OCI-M1 (cell line): ENCODE results near the gene ARHGAP25.
A peak's percentile ranks its signal among the peaks of the same experiment; 100 is the strongest.

ENCODE experiments used
- DNase-seq: peaks from one replicate; lab custom pipeline; 2025; lab: John Stamatoyannopoulos, UW

Gene ARHGAP25

DNA sequence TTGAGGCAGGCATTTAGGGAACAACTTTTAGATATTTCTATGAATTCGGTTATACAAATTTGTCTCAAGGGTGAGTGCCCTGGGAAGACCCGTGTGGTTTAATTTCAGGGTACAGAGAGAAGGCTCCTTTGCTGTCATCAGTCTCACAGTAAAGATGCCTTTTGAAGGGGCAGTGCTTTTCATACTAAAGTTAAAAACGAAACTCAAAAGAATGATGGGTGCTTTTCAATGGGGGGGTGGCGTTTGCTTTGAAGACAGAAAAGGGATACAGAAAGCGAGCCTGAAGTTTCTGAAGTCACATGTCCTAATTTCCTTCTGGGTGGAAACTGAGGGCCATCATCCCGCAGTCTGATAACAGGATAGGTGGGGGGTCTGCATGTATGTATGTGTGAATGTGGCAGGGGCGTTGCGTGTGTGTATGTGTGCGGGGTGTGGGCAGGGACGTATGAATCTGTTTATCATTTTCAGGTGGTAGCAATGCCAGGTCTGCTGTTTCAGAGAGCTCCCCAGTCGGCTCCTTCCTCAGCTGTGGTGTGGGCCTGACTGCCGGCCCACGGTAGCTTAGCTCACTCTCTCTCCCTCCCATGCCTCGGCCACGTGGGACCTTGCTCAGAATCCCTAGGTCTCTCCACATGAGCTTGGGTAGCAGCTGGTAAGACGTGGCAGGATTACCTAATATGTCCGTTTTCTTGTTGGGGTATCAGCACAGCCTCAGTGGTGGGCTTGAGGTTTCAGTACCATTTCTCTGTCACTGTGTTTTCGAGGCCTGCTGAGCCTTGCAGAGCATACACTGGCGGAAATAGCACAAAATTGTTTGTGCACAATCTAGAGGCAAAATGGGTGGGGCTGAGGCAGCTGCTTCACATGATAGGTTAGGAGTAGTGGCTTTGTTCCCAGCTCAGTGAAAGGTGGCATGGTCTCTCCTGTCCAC, 32.7 kb downstream of the ARHGAP25 start:
- no peak for DNase-seq

DNA sequence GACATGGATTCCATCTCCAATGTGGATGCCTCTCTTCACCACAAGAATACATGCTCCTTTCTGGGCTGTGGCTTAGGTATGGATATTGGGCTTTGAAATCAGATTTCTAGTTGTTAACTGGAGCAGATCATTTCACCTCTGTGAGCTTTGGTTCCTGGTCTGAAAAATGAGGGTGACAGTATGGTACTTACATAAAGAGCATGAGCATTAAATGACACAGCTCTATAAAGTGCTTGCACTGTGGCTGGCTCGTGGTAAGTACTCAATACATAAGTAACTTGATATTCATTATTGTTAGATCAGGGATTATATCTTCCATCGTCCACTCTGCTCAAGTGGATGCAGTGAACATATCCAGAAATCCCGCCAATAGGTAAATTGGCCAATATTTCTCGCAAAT, 33.4 kb downstream of the ARHGAP25 start:
- DNase-seq: no peak

DNA sequence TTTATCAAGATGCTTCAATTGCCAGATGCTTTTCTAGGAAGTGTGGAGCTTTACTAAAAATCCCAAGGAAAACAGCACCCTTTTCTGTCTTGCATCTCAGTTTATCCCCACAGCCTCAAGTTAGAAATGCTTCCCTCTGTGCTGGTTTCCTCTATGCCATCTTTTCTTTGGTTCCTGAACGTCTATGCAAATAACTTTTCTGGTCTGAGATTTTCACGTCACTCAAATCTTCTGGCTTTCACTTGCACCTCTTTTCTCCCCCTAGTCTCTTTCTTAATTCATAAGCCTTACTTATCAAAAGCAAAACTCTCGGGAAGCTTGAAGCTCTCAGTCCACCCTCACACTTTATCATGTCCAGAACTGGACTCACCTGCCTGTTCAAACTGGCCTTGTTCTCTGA, 33.9 kb downstream of the ARHGAP25 start:
- DNase-seq: no peak

GRCh38 chr2:68768951-68769350, 34.3 kb downstream of the ARHGAP25 start:
- DNase-seq: no peak

GRCh38 chr2:68769586-68770270, 35.1 kb downstream of the ARHGAP25 start:
- DNase-seq: no peak

DNA sequence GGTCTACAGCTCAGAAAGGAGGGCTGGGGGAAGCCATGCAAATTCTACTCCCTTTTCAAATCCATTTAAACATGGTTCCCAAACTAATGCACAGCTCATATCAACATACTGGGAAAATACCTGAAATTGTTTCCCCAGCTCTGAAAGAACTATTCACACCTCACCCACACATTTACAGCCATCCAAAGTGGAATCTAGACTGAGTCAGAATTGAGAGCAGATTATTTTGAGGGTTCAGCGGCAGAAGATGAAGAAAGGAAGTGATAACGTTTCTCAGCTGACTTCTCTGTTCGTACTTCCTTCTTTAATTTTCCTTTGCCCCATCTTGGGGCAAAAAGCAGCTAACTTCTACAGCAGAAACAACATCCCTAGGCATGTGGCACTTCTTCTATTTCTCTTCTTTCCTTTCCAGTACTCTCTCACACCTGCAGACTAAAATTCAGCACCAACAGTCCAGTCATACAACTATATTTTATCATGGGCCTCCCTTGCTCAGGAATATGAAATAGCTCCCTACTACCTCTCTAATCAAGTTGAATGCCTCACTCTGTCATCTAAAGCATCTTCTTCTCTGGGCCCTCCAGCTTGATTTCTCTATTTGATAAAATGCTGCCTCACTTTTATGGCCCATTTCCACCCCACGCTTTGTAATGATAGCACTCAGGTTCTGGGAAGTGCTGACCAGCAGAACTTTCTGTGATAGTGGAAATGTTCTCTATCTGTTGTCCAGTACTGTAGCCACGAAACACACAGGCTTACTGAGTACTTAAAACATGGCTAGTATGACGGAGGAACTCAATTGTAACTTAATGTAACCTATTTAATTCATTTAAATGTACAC, 35.9 kb downstream of the ARHGAP25 start:
- DNase-seq: no peak

DNA sequence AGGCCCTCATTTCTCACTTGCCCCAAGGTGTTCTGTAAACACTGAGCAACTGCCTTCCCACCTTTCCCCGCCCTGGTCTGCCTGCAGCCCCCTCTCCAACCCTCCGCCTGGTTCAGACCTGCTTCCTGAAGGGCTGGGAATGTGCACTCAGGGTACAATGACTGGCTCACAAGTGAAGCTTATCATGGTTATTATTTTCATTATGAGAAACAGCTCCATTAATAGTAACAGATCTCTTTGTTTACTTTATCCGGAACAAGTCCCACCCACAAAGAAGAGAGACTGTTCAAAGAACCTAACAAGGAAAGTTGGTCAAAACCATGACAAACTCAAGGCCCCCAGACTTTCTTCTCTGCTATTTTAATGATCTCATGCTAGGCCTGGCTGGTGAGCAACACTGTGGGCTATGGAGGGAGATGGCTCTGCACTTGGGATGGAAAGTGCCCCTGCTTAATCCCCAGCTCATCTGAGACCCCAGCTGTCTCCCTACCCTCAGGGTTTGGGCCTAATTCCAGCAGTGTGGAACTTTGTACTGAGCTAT, 36.7 kb downstream of the ARHGAP25 start:
- DNase-seq: no peak

DNA sequence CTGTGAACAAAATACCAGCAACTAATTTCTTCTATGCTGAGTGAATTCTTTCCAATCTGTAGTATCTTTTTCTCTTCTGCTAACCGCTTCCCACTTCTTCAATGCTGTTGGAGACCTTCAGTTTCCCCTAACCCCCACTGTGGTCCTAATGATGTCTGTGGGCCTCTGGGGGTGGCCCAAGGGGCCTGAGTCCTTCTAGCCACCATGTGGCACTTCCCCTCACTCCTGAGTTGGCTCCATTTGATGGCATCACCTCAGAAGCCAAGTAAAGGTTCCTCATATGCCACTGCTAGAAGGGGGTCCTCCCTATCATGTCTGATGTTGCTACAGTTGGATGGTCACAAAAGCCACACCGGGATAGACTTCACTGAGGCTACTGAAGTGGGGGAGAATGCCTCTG, 37.5 kb downstream of the ARHGAP25 start:
- DNase-seq: no peak

DNA sequence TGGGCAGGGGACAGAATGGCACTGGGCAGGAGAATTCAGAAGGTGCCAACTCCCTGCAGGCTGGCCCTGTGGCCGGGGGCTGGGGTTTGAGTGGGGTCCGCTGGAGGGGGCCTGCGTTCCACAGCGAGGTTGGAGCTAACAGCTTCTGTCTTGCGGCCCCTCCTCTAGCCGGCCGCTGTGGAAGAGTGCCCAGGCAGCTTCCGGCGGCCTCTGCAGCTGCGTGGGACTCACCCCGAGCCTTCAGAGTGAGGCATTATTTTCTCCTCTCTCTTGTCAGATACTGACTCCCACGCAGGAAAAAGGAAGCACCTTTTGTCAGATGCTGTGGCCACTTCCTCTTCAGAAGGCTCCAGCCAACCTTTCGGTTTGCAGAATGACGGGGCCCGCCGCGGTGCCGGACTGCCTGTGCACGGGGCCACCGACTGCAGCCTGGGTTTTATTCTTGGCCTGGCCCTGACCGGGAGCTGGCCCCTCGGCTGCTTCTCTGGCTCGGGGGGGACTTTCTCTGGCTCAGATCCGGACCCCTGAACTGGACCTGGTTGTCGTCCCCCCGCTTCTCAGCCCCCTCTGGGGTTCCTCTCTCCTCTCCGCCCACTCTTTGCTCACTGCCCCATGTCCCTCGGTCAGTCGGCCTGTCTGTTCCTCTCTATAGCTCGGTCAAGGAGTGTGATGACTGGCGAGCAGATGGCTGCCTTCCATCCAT, 40.1 kb downstream of the ARHGAP25 start:
- peak; percentile 86 for DNase-seq

DNA sequence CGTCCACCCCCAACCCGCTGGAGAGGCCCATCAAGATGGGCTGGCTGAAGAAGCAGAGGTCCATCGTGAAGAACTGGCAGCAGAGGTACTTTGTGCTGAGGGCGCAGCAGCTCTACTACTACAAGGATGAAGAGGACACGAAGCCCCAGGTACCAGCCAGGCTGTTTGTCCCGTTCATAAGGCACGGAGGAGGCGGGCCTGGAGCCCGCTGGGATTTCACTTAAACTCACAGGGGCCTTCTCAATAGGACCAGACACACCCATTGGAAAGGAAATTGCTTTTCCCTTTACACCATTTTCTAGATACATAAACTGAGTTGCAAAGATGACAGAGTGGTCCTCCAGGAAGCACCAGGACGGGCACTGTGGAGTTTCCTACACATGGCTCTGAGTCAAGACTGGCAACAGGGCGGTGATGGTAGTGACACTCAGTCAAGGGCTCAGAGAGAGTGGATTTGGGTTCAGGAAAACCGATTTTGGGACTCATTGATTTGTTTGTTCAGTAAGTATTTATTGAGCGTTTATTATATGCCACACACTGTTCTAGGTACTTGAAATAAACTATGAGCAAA, 40.7 kb downstream of the ARHGAP25 start:
- DNase-seq: no peak

DNA sequence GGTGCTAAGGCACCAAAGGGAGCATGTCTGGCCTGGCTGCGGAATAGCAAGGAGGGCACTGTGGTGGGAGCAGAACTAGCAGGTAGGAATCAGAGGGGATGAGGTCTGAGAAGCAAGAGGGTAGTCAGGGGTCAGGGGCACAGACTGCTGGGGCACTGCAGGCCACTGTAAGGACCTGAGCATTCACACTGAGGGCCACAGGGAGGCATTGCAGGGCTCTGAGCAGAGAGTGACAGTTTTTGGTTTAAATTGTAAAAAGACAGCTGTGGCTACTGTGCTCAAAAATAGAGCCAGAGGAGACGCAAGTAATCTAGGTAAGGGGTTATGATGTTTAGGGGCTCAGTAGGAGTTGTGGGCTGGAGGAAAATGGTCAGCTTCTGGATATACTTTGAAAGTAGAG, 41.5 kb downstream of the ARHGAP25 start:
- DNase-seq: peak; percentile 36

- DNase-seq: no peak
These were observed 45.0 kb downstream of the ARHGAP25 start for GRCh38 chr2:68779595-68779994.

GRCh38 chr2:68784188-68784587, 49.6 kb downstream of the ARHGAP25 start:
- peak; percentile 55 for DNase-seq

- DNase-seq: no peak
These were observed 50.3 kb downstream of the ARHGAP25 start for GRCh38 chr2:68784915-68785314.

DNA sequence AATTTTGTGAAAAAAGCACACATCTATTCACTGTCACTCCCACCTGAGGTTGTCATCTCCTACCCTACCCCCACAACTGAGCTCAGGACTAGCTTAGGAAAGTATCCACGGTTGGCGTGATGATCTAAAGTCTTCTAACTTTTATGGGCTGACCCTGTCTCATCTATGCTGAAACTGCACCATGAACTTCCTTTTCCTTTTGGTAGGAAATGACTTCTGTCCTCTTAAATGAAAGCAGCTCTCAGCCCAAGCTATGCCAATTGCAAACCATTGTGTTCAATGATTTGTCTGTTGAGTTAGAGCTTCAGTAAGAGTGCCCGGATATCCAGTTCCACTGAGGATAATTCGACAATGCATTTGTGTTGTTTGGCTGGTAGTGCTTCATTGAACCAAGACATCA, 52.7 kb downstream of the ARHGAP25 start:
- no peak for DNase-seq

- DNase-seq: no peak
These were observed 55.0 kb downstream of the ARHGAP25 start for GRCh38 chr2:68789603-68790002.

DNA sequence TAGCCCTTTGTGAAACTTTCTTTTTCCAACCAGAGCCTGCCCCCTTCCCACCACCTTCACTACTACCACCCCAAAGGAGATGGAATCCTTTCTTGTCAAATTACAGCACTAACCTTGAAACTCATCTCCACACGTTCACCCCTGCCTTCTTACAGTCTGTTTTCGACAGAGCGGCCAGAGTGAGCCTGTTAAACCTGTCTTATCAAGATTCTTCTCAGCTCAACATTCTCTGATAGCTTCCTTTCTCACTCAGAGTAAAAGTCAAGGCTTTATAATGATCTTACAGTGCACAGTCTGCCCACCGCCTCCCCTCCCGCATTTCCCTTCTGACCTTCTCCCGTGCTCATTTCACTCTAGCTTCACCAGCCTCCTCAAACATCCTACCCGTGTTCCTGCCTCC, 56.0 kb downstream of the ARHGAP25 start:
- no peak for DNase-seq

DNA sequence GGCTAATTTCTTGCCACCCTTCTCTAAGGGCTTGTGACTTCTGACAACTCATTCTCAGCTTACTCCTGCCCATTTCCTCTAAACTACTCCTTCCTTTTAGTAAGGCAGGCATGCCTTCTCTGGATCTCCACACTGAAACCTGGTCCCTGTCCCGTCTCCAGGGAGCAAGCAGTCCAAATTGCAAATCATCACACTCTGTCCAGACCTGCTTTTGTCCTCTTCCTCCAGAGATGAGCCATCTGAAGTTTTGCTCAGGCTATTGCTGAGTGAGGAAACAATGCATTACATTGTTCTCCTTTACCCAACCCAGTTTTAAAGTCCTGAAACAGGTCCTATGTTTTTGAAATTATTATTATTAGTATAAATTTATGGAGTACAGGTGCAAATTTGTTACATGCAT, 57.3 kb downstream of the ARHGAP25 start:
- no peak for DNase-seq

DNA sequence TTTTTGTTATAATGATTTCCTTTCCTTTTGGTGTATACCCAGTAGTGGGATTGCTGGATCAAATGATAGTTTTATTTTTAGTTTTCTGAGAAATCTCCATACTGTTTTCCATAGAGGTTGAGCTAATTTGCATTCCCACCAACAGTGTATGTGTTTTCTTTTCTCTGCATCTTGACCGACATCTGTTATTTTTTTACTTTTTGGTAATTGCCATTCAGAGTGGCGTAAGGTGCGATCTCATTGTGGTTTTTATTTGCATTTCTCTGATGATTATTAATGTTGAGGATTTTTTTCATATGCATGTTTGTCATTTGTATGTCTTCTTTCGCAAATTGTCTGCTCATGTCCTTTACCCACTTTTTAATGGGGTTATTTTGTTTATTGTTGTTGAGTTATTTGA, 58.1 kb downstream of the ARHGAP25 start:
- no peak for DNase-seq

DNA sequence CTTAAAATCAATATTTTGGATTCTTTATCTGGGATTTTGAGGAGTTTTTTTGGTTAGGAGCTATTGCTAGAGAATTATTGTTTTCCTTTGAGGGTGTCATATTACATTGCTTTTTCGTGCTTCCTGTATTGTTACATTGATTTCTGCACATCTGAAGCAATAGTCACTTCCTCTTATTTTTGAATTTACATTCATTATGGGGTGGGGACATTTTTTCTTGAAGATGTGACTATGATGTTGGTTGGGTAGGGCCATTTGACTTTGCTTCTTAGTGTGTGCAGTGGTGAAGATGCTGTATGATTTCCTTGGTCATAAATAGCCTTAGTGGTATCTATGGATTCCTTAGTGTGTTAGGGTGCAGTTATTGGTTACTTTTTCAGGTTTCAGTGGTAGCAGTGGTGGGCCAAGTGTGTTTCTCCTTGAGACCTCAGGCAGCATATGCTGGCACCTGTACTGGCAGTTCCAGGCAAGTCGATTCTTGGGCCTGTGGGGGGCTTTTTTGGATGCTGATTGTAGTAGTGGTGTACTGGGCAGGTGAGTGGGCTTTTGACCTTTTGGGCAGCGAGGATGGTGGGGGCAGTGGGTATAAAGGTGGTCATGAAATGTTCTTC, 61.8 kb downstream of the ARHGAP25 start:
- DNase-seq: peak; percentile 66

- DNase-seq: no peak
These were observed 64.0 kb downstream of the ARHGAP25 start for GRCh38 chr2:68798569-68798968.
